HG03460 (cell line): ENCODE results near the gene NR4A3.

ENCODE experiments used
- ATAC-seq: cut with Tn5 transposase; IDR thresholded peaks from one replicate; pipeline ENCODE4 v1.9.1; 2021; ENCODE audit not compliant: unreplicated experiment

Gene NR4A3

GRCh38 chr9:99813739-99814138, 7.9 kb upstream of the NR4A3 start:
- no peak for ATAC-seq

GRCh38 chr9:99814359-99814758, 7.3 kb upstream of the NR4A3 start:
- ATAC-seq, result no peak

GRCh38 chr9:99816392-99816791, 5.3 kb upstream of the NR4A3 start:
- ATAC-seq, result no peak

- ATAC-seq, result no peak
Observed at GRCh38 chr9:99818500-99818899, 3.2 kb upstream of the NR4A3 start.

GRCh38 chr9:99819123-99819855, 2.4 kb upstream of the NR4A3 start:
- peak; percentile 42 for ATAC-seq

- ATAC-seq, result peak; percentile 36
Observed at GRCh38 chr9:99819856-99820684, 1.6 kb upstream of the NR4A3 start.

GRCh38 chr9:99820685-99821395, 845 bp upstream of the NR4A3 start:
- ATAC-seq, result no peak

- ATAC-seq, result no peak
Observed at GRCh38 chr9:99822109-99822805, 572 bp downstream of the NR4A3 start.

- no peak for ATAC-seq
Observed at GRCh38 chr9:99822806-99823591, 1.3 kb downstream of the NR4A3 start.

GRCh38 chr9:99823681-99824377, 2.1 kb downstream of the NR4A3 start:
- ATAC-seq, result no peak

- no peak for ATAC-seq
Observed at GRCh38 chr9:99824378-99825171, 2.9 kb downstream of the NR4A3 start.

- no peak for ATAC-seq
Observed at GRCh38 chr9:99825172-99826046, 3.7 kb downstream of the NR4A3 start.

- no peak for ATAC-seq
Observed at GRCh38 chr9:99826579-99826978, 4.9 kb downstream of the NR4A3 start.

- ATAC-seq, result no peak
Observed at GRCh38 chr9:99827244-99827643, 5.6 kb downstream of the NR4A3 start.

GRCh38 chr9:99828054-99828416, 6.3 kb downstream of the NR4A3 start:
- no peak for ATAC-seq

GRCh38 chr9:99828417-99829176, 6.9 kb downstream of the NR4A3 start:
- ATAC-seq, result no peak

GRCh38 chr9:99831857-99832557, 10.3 kb downstream of the NR4A3 start:
- ATAC-seq, result no peak
